Endothelial cell of umbilical vein (primary cell): ENCODE measurements around the gene EXD1. TPM values are rescaled to one million over a fixed set of nuclear protein-coding genes. Genes with fewer than 3 reads are reported as not detected.

Experiments used
- BruUV-seq: library from RNA; stranded (reverse); fragments of 400-500 nt; replicated peaks from 2 replicates; lab custom pipeline; 2021; lab: Mats Ljungman, UMichigan
- CTCF ChIA-PET: fragments of 300-600, 350-600 bp; sonication (Branson Sonifier 250); formaldehyde crosslinking; loops from one replicate; lab custom pipeline; 2021; ENCODE audit warnings: antibody characterized with exemption, inconsistent platforms; lab: Charles Lee
- POLR2A ChIA-PET: fragments of 300-600, 350-600 bp; sonication (Branson Sonifier 250); formaldehyde crosslinking; loops from one replicate; lab custom pipeline; 2021; ENCODE audit warnings: antibody characterized with exemption, inconsistent platforms; lab: Charles Lee
- DNase-seq: peaks from one replicate; pipeline ENCODE4 v3.0.0-alpha.2; 2011; ENCODE audit warnings: low read depth, low spot score
- FAIRE-seq: peaks from 2 replicates; lab custom pipeline; 2011; peaks lifted over from hg19 to GRCh38; lab: Jason Lieb, UNC
- H2AFZ ChIP-seq: 2 replicates; pipeline ENCODE4 v1.6.0; 2012; ENCODE audit warnings: low read depth, low read length, control low read depth, inconsistent platforms
- H3K27ac ChIP-seq: 2 replicates; pipeline ENCODE4 v1.5.1; 2011; ENCODE audit warnings: low read depth, mild to moderate bottlenecking, control low read depth, low read length, moderate library complexity; ENCODE audit not compliant: insufficient read depth
- H3K27me3 ChIP-seq, 2 experiments: 2 replicates each; pipeline versions ENCODE4 v1.6.0 to v1.6.1; 2011; ENCODE audit warnings: low read length in 2 of 2, mixed read lengths in 1 of 2; ENCODE audit not compliant: control insufficient read depth in 2 of 2, insufficient read depth in 2 of 2
- H3K36me3 ChIP-seq, 2 experiments: 2 replicates in 1 of 2; 3 replicates in 1 of 2; pipeline ENCODE4 v1.5.1; 2011; ENCODE audit warnings: low read length in 2 of 2, mild to moderate bottlenecking in 1 of 2, moderate library complexity in 1 of 2; ENCODE audit not compliant: control insufficient read depth in 2 of 2, insufficient read depth in 2 of 2; ENCODE audit errors: extremely low read depth in 1 of 2
- H3K4me1 ChIP-seq: 3 replicates; pipeline ENCODE4 v1.5.1; 2011; ENCODE audit warnings: mild to moderate bottlenecking, low read length; ENCODE audit not compliant: control insufficient read depth, insufficient read depth; ENCODE audit errors: extremely low read depth
- H3K4me2 ChIP-seq: 2 replicates; pipeline ENCODE4 v1.6.1; 2011; ENCODE audit warnings: low read length, control low read depth, mixed read lengths; ENCODE audit not compliant: insufficient read depth
- H3K4me3 ChIP-seq, 3 experiments: fragments of 200-600 bp in 1 of 3; sonication (generic), shearing (Covaris generic) in 1 of 3; replicated peaks in 1 of 3; 2 replicates each; pipeline ENCODE4 v1.5.1; 2011 to 2016; ENCODE audit warnings: control low read depth in 3 of 3, low read length in 3 of 3, mild to moderate bottlenecking in 2 of 3, inconsistent platforms in 1 of 3, low read depth in 1 of 3, moderate library complexity in 1 of 3; ENCODE audit not compliant: insufficient read depth in 1 of 3
- H3K79me2 ChIP-seq: 2 replicates; pipeline ENCODE4 v1.6.0; 2012; ENCODE audit warnings: low read length, inconsistent platforms; ENCODE audit not compliant: control insufficient read depth, insufficient read depth
- H3K9ac ChIP-seq: replicated peaks from 2 replicates; pipeline ENCODE3; 2011; ENCODE audit warnings: low read length, control low read depth; ENCODE audit not compliant: insufficient read depth; ENCODE audit errors: extremely low read depth
- H3K9me1 ChIP-seq: replicated peaks from 3 replicates; pipeline ENCODE4 v1.6.0; 2011; ENCODE audit warnings: mild to moderate bottlenecking, low read length; ENCODE audit not compliant: control insufficient read depth, insufficient read depth; ENCODE audit errors: extremely low read depth
- H3K9me3 ChIP-seq: replicated peaks from 2 replicates; pipeline ENCODE4 v1.5.1; 2012; ENCODE audit warnings: low read length, inconsistent platforms; ENCODE audit not compliant: control insufficient read depth, insufficient read depth
- H4K20me1 ChIP-seq: replicated peaks from 2 replicates; pipeline ENCODE3; 2011; ENCODE audit warnings: mild to moderate bottlenecking, low read length; ENCODE audit not compliant: control insufficient read depth, insufficient read depth; ENCODE audit errors: extremely low read depth
- MYC ChIP-seq: IDR thresholded peaks from one replicate; pipeline ENCODE4 v1.6.1; 2011; ENCODE audit warnings: mild to moderate bottlenecking, low read depth, low read length
- dilution Hi-C: fragments of 300-500 bp; cut with MboI; formaldehyde crosslinking; loops from one replicate; pipeline ENCODE4 v1.15.0; 2019; ENCODE audit warnings: low sequenced_read_pairs; ENCODE audit not compliant: extremely low pct_ligation_motif_present
- intact Hi-C: fragments of 100-400 bp; cut with micrococcal nuclease; formaldehyde crosslinking; loops from one replicate; pipeline ENCODE4 v1.10.0; 2022
- polyA plus RNA-seq, 4 experiments: library from polyadenylated mRNA; depleted of rRNA in 3 of 4; stranded (reverse) in 3 of 4; unstranded in 1 of 4; fragments of >200 nt; gene quantifications; 2 replicates each; pipeline versions ENCODE4 v1.2.1 to v1.2.3, GENCODE V29; 2011 to 2012; ENCODE audit warnings: missing spikeins in 1 of 4
- total RNA-seq: library from RNA; stranded (reverse); gene quantifications from 2 replicates; pipeline ENCODE4 v1.2.3, GENCODE V29; 2021
- TF ChIP-seq, protein P1 (sequence below), 2 donors: IDR thresholded peaks; 1 replicate in 1 of 2; 2 replicates in 1 of 2; pipeline ENCODE4 v1.5.1; 2011; ENCODE audit warnings: low read length in 2 of 2, mild to moderate bottlenecking in 2 of 2, moderate library complexity in 2 of 2, control low read depth in 1 of 2, inconsistent platforms in 1 of 2, low read depth in 1 of 2; ENCODE audit not compliant: insufficient read depth in 1 of 2; ENCODE audit errors: extremely low read depth in 1 of 2

Gene EXD1
- total and polyA plus RNA-seq, 2 donors (not counting 3 experiments of a cell fraction or from before 2014, with no cell fraction given), result not detected

DNA sequence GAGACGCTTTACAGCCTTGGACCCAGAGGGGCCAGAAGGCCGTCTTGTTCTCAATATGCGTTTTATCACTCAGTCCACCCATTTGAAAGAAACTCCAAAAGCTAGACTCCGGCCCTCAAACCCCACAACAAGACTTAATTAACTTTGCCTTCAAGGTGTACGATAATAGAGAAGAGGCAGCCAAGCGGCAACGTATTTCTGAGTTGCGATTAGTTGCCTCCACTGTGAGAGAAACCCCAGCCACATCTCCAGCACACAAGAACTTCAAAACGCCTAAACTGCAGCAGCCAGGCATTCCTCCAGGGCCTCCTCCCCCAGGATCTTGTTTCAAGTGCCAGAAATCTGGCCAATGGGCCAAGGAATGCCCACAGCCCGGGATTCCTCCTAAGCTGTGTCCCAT is 97.1 kb downstream of the EXD1 start:
- no peak overlapping the region for H3K4me2 ChIP-seq
- H4K20me1 ChIP-seq, result no peaks in the 10 kb centered on the region
- TF ChIP-seq, protein P1, sequence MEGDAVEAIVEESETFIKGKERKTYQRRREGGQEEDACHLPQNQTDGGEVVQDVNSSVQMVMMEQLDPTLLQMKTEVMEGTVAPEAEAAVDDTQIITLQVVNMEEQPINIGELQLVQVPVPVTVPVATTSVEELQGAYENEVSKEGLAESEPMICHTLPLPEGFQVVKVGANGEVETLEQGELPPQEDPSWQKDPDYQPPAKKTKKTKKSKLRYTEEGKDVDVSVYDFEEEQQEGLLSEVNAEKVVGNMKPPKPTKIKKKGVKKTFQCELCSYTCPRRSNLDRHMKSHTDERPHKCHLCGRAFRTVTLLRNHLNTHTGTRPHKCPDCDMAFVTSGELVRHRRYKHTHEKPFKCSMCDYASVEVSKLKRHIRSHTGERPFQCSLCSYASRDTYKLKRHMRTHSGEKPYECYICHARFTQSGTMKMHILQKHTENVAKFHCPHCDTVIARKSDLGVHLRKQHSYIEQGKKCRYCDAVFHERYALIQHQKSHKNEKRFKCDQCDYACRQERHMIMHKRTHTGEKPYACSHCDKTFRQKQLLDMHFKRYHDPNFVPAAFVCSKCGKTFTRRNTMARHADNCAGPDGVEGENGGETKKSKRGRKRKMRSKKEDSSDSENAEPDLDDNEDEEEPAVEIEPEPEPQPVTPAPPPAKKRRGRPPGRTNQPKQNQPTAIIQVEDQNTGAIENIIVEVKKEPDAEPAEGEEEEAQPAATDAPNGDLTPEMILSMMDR (IDR thresholded peaks at IDR 0.05; ENCODE audit: extremely low read depth in 1 of 2, insufficient read depth in 1 of 2, low read depth in 1 of 2, low read length in 2 of 2), result no peak
- no peak for TF ChIP-seq MYC
- no peaks in the 10 kb centered on the region for H3K79me2 ChIP-seq
- intact Hi-C loops, result no loop called here
- no peaks in the 10 kb centered on the region for H3K4me1 ChIP-seq
- FAIRE-seq (no peak), DNase-seq (no peak)
- POLR2A ChIA-PET, result no interaction called here
- H3K4me3 ChIP-seq, result no peak overlapping the region
- H3K9ac ChIP-seq, result no peak overlapping the region
- H3K36me3 ChIP-seq, result no peaks in the 10 kb centered on the region
- CTCF ChIA-PET, result no interaction called here
- H2AFZ ChIP-seq, result no peak overlapping the region
- H3K27me3 ChIP-seq, result peaks cover 0 to 3% of the 10 kb centered on the region in 2 experiments
- H3K9me3 ChIP-seq, result no peaks in the 10 kb centered on the region
- no peak overlapping the region for H3K27ac ChIP-seq
- dilution Hi-C loops, result no loop called here
- BruUV-seq, result no TSS peak
- H3K9me1 ChIP-seq, result no peaks in the 10 kb centered on the region

Other genes with a start within 250 kb of the EXD1 start
- 22.9 and 29.1 TPM in 2 replicates for gene INO80, start 114.5 kb downstream of the EXD1 start, total RNA-seq
- gene INO80, start 114.5 kb downstream of the EXD1 start, polyA plus RNA-seq, result 4.4 and 5.7 TPM in 2 replicates
- gene CHP1, start 511 bp upstream of the EXD1 start, total RNA-seq, result 84.4 and 96.2 TPM in 2 replicates
- gene CHP1, start 511 bp upstream of the EXD1 start, polyA plus RNA-seq, result 42.4 and 49.1 TPM in 2 replicates
- gene OIP5, start 101.8 kb upstream of the EXD1 start, total RNA-seq, result 9.2 and 11.4 TPM in 2 replicates
- gene OIP5, start 101.8 kb upstream of the EXD1 start, polyA plus RNA-seq, result 11.8 and 11.9 TPM in 2 replicates
- gene NUSAP1, start 102.1 kb upstream of the EXD1 start, total RNA-seq, result 101 and 109 TPM in 2 replicates
- gene NUSAP1, start 102.1 kb upstream of the EXD1 start, polyA plus RNA-seq, result 42.5 and 43.0 TPM in 2 replicates
- 18.0 and 19.1 TPM in 2 replicates for gene NDUFAF1, start 171.7 kb upstream of the EXD1 start, total RNA-seq
- gene NDUFAF1, start 171.7 kb upstream of the EXD1 start, polyA plus RNA-seq, result 8.8 and 12.6 TPM in 2 replicates
- gene RTF1, start 186.3 kb upstream of the EXD1 start, total RNA-seq, result 36.8 and 40.6 TPM in 2 replicates
- 15.8 and 19.2 TPM in 2 replicates for gene RTF1, start 186.3 kb upstream of the EXD1 start, polyA plus RNA-seq